Measurements from ENCODE around the gene TMEM126A.

- TF ChIP-seq POLR2A (IDR thresholded peaks at IDR 0.05; ENCODE audit: low read depth, low read length), result no peak
- TF ChIP-seq TAF1 (IDR thresholded peaks at IDR 0.05; ENCODE audit: low read depth, low read length), result no peak
- no peak for TF ChIP-seq POLR2AphosphoS5 (IDR thresholded peaks at IDR 0.05; ENCODE audit: low read depth, low read length)
- TF ChIP-seq SPI1 (IDR thresholded peaks at IDR 0.05; ENCODE audit: low read depth, low read length), result no peak
- TF ChIP-seq PAX5 (IDR thresholded peaks at IDR 0.05; ENCODE audit: insufficient read depth, low read length, severe bottlenecking), result no peak
- TF ChIP-seq POU2F2 (IDR thresholded peaks at IDR 0.05; ENCODE audit: low read depth, low read length), result no peak
Observed at GRCh38 chr11:85668157-85668556, 20.4 kb downstream of the TMEM126A start.
